Fibroblast of peridontal ligament (primary cell): ENCODE results near the gene TMA16.
"Not testable (repeated sequence)": the region's sequence is repeated elsewhere in the genome, so short reads cannot be mapped to it uniquely, and the experiment has no call there.

Experiments
- DNase-seq: peaks from one replicate; pipeline ENCODE4 v3.0.0-alpha.2; 2010; ENCODE audit errors: extremely low read depth

TMA16 gene

DNA sequence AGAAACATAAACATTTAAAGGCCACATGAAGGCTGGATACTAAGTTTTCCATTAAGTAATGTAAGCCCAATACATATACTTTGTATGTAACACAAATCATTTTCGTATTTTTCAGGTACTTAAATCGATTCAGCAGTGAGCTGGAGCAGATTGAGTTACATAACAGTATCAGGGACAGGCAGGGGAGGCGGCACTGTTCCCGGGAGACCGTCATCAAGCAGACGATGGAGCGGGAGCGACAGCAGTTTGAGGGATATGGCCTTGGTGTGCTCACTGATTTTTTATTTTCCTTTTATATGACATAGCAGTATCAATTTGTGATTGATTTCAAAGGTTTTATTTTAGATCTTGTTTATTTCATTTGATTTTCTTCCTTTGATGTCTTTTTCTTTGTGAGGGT lies 20.7 kb downstream of the TMA16 start:
- no peak for DNase-seq

DNA sequence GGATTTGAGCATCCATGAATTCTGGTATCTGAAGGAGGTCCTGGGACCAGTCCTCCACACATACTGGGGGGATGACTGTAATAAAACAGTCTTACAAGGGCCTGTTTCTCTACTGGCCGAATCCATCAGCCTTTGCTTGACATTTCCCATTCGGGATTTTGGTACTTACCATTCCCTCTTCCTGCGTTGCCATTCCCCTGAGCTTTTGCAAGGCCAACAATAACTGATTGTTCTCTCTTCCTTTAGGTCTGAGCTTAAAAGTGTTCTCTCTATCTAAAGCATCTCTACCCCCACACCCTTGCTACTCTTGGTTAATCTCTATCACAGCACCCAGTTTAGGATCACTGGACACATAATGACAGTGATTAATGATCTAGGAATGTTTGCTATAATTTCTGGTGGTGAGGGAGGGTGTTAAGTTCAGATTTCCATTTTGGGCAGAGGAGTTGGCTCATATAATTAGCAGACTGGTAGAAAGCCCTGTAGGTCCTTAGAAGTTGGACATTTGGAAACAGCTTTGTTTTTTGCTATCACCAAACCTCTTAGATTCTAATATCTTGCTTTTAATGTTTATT lies 29.4 kb downstream of the TMA16 start:
- DNase-seq, result peak; percentile 4

DNA sequence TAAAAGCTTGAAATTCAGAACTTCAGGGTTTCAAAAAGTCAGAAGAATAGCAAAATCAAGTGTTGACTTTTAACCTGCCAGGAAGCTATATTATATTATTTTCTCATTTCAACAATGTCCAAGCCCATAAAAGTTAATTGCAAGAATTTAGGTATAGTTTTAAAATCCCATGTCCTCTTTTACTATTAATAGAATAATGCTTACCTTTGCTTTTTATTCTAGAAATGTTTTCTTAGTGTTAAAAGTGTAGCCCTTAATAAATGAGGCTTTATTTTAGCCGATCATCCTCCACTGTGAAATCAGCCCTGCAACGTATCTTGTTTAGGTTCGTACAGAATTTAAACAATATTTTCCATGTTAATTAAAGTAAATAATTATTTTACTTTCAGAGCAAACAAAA lies 31.5 kb downstream of the TMA16 start:
- DNase-seq, result no peak

DNA sequence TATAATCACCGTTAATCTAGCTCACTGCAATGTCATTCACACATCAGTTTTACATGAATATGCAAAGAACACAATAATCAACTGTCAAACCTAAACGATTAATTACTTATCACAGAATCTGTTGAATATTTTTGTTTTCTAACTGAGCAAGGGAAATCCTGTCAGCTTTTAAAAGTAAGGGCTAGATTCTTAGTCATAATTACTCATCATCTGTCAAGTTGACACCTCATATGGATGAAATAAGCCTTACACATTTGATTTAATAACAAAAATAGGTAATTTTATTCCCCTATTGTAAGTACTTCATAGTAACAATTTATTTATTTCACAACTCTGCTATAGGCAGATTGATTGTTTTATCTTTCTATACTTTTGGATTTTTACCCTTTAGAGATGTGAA lies 32.7 kb downstream of the TMA16 start:
- no peak for DNase-seq

DNA sequence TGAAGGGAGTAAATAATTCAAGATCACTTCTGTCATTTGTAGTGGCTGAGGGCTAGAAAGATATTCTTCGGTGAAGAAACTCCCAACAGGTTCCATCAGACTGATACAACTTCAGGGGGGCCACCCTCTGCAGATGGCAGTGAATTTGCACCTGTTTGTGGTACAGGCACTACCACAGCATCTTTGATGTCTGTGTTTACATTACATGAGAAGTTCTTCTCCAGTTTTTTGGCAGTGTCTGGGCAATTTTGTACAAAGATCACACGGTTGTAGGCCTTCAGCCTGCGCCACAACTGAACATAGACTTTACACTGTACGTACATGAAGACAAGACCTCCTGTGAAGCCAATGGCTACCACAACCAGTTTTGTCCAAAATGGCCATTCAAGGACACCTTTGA lies 34.2 kb downstream of the TMA16 start:
- no peak for DNase-seq

DNA sequence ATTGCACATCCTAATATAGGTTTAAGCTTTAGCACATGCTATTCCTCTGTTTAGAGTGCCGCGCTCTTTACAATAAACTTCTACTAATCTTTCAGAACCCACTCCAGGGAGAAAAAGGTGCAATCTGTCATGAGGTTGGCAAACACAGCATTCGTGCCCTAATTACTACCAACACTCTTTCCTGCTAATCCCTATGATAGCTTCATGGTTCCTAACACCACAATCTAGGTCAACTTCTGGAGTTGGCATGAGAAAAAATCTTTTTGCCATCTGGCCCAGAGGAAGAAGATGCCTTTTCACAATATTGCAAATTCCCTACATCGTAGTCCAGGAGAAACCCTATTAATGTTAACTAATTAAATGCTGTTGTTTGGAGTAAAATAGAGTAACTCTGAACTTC lies 39.6 kb downstream of the TMA16 start:
- DNase-seq, result no peak

DNA sequence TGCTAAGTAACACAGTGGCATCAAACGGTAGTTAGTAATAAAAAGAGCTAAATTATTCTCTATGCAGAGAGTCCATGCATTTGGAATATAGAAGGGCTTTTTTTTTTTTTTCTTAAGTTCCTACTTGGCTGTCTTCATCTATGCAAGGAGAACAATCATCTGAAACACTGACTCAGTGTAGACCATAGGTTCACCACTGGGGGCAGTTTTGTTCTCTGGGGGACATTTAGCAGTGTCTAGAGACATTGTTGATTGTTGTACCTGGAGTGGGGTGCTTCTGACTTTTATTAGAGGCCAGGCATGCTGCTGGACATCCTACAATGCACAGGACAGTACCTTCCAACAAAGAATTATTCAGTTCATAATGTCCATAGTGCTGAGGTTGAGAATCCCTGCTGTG lies 41.2 kb downstream of the TMA16 start:
- no peak for DNase-seq

DNA sequence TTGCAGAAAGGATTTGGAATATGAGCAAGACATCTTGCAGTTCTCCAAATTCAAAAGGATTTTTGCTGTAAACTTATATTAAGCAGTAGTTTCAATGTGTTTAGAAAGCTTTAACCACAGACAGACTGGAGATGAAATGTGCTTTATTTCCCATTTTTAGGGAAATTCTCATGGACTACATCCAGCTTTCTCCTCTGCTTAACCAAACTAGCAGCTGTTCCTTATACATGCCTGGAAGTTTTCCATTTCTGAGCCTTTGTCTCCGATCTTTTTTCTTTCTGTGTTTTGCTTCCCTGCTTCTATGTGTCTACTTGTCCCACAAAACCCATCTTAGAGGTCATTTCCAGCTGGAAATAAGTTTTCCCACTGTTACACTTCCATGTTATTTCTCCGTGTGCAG lies 41.6 kb downstream of the TMA16 start:
- peak; percentile 93 for DNase-seq

DNA sequence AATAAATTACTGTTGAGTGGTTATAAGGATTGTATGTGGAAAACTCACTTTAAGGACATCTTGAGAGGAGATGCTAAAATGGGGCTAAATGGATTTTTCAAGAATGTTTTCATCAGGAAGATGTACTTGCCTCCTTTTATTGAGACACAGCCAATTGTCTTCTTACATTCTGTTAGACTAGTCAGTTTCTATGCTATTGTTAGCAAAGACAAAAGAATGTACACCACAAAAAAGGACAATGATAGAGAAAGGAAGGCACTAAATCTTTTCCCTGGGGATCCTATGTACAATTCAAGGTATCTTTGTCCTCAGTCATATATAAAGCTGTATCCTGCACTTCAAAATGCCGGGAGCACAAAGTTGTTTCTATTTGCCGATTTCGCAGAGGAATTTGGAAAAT lies 42.6 kb downstream of the TMA16 start:
- no peak for DNase-seq

DNA sequence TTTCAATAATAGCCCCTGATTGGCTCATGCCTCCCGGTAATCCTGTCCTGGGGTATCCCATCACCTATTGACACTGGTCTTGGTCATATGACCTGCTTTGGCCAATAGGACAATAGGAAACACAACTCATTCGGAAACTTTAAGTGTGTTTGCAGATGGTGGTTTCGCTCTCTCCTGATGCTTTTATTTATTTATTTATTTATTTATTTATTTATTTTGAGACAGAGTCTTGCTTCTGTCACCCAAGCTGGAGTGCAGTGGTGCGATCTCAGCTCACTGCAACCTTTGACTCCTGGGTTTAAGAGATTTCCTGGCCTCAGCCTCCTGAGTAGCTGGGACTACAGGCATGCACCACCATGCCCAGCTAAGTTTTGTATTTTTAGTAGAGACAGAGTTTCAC lies 44.3 kb downstream of the TMA16 start:
- DNase-seq, result not testable (repeated sequence)

DNA sequence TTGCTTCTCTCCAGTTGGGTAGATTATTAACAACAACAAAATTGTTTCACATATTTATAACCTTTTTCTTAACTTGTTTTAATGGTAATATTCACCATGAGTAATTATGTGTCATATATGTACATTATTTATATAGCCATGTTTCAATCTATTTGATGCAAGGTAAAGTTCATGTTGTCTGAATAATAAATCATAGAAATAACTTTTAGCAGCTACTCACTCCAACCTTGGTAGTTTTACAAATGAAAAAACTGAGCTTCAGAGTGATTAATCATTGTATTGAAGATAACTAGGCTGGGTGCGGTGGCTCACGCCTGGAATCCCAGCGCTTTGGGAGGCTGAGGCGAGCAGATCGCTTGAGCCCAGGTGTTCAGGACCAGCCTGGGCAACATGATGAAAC lies 46.0 kb downstream of the TMA16 start:
- DNase-seq, result no peak

DNA sequence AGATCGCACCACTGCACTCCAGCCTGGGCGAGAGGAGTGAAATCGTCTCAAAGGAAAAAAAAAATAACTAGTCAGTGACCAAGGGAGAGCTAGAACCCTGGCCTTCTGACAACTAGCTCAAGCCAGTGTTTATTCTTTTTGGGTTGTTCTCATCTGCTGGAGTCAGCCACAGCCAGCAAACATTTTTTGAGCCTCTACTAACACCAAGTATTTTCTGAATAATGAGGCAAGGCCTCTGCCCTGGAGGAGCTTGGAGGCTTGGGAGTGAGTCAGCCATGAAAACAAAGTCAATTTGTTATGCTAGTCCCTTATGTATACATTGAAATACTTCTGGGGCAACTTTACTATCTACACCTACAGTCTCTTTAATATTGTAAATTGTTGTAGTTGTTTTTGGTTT lies 46.5 kb downstream of the TMA16 start:
- peak; percentile 93 for DNase-seq

DNA sequence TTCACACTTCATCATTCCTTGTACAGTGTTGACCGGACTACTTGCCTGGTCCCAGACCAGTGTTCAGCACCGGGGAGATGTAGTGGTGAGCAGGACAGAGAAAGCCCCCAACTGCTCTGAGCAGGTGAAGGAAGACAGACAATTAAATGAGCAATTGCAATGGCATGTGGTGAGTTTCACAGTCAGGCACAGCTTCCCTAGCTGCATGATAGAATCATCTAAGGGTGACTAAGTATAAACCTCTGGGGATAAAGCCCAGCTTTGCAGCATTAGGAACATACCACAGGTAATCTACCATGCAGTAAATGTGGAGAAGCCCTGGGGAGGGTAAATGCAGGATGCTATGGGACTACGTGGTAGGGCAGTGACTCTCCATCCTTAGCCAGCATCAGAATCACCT lies 47.8 kb downstream of the TMA16 start:
- no peak for DNase-seq

DNA sequence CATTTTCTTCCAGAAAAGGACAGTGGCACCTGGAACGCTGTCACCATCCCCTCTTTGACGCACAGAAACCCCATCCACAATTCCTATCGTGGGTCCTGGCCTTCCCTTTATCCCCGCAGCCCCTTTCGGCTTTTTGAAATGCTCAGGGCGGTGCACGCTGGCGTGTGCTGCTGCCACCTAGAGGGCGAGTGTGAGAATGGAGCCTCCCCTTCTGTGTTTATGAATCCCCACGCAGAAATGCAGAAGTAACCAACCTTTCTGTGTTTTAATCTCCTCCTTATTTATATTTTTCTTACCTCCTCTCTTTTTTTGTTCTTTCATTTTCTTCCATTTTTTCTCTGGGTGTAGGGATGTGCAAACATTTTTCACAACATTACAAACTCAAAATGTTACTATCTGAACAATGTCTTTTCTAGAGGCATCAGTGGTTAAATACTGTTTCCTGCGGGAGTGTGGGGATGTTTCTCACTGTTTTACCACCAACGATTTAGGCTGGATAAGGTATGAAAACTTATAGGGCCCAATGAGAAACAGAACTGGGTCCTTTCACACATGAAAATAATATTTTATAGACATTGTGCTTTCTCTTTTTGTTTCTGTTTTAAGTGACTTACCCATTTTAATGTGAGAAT lies 50.0 kb downstream of the TMA16 start:
- peak; percentile 59 for DNase-seq

DNA sequence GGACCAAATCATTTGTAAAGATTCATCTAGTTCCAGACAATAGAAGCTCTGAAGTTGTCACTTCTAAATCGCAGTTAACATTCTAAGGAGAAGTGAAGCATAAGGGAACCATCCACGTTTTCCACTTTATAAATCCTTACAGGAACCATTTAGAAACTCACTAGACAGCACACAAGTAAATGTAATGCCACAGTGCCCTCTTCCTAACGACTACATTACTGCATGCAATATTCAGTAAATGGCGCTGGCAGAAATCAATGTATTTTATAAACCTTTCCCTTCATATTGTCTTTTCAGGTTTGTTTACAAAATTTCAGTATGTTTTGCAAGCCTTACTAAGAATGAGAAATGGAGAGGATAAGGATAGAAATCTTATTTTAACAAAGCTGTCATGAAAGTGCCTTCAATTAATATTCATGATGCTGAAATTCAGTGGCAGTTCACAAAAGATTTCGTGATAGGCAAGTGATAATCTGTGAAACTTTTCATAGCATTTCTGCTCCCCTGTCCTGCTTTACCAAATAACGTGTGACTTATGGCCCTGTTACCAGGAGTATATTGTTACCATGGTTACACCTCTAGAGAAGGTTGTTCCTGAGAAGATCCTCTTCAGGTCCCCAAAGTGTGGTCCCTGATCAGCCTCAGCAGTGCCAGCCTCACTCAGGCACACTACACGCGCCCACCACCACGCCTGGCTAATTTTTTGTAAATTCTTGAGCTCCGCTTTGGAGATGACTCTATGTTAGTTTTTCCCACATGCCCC lies 54.2 kb downstream of the TMA16 start:
- peak; percentile 82 for DNase-seq

DNA sequence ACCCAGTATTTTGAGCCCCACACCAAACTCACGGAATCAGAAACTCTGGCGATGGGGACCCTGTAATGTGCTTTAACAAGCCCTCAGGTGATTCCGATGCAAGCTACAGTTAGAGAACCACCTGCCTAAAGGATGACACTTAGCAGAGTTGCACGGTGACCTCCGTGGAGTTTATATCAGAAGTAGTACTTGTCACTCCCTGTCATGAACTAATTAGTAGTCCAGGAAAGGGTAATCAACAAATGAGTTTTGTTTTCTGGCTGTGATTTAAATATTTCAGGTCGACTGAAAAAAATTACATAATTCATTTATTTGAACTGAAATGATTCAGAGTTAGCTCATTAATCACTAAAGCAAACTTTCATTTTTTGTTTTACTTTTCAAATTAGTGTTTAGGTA lies 56.4 kb downstream of the TMA16 start:
- DNase-seq, result no peak

DNA sequence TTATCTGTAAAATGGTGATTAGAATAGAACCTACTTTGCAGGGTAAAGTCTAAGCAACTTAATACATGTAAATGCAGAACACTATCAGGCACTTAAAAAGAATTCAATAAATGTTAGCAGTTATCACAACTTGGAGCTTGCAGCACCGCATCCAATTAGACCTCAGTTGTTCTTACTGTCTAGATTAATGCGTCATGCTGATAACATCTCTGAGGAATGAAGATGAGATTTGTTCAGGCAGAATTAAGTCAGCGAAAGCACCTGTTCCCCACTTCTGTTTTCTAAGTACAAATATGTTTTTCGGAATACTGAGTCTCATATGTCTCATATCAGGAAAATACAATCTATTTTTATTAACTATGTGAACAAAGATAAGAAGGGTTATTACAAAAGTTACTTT lies 58.7 kb downstream of the TMA16 start:
- no peak for DNase-seq

DNA sequence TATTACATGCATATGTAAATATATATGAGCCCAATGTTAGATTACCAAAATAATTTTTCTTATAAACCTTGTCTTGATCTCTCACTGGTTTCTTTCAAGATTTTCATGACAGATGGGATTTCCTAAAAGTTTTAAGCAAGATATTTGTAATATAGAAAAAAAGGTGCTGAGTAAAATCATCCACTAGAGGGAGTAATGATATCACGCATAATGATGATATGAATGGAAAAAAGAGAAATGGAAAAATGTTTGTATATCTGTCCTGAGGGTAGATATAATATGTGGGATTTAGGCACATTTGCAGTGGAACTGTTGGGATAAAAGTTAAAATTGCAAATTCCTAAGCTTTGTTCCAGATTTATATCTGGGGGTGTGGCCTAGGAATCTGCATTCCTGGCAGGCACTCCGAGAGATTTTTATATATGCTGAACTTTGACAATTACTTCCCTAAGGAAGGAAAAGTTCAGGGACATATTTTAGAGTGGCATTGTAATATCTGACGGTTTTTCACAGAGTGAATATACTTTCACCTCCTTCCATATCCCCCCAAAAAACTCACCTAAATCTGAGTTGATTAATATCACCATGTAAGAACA lies 60.5 kb downstream of the TMA16 start:
- DNase-seq, result peak; percentile 57

DNA sequence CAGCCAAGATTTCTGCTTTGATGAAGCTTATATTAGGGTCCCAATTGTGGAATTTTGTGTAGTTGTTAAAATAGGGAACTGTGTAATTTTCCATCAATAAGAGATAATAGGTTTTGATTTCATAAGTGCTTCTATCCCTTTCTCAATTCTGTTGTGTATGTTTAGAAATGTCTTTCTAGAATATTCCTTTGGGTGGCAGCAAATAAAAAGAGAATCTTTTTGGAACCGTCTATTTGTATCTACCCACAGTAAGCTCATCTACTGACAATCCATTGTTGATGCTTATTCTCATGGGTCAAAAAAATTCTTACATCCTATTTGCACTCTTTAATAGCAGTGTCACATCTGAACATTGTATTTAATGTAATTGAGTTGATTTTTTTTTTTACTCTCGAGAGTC lies 61.7 kb downstream of the TMA16 start:
- DNase-seq, result no peak

DNA sequence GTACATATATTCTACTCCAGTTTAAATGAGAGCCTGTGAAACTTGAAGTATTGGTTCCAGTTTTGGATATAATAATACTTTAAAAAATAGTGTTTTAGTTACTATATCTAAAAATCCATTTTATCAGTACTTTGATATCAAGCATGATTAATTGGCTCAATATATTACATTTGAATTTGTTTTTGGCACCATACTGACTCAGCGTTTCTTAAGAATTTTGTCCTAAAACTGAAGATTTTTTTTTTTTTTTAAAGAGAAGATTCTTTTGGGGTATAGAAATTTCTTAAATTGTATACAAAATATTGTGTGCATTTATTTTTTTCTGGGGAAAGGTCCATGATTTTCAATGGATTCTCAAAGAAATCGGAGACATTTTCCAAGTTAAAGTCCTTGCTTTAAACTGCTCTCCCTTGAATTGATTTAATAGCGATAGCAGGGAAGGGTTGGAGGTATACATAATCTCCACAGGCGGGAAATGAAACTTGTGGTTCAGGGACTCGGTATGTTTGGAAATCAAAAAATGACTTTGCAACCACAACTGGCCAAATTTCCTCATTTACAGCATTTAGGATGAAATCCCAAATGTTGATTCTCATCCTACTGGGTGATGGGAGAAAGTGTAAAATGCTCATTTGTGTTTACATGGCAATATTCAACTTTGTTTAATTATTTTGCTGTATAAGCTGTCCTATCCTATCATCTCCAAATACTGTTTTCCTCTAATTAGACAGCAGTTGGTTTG lies 62.3 kb downstream of the TMA16 start:
- no peak for DNase-seq

DNA sequence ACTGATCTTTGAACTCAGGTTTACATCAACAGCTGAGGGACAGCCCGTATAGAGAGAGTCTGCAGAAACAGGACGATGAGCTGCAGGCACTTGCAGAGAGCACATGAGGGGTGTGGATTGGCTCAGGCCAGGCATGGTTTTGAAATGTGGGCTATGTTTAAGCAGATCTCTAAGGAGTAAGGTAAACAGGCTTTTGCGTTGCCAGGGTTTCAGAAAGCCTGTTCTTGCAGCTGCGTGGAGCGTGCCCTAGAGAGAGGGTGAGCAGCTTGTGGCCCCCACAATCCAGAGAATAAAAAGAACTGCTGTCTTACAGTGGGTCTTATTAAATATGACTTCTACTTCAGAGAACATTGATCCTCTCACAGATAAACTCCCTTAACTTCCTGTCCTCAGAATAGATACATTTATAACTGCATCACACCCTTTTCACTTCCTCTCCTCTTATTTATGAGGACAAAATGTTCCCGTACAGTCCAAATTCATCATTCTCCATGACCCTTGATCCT lies 64.1 kb downstream of the TMA16 start:
- no peak for DNase-seq

DNA sequence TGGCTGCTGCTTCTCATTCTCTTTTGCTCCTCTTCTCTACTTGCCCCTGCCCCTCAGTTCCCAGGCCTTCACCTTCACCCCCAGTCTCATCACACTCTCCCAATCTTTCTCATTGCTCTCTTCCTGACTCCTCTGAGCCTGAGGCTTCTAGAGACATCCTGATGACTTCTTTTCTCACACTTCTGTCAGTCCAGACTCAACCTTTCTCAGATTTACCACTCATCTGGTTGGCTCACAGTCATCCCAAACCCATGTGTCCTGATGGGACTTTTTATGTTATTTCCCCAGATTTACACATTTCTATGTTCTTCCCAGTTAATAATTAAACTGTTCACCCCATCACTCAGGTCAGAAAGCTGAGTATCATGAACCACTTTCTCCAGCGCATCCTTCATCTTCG lies 68.0 kb downstream of the TMA16 start:
- DNase-seq, result no peak
